SW480 (cell line): ENCODE results near the gene KCNIP3.
"Not testable (repeated sequence)": the region's sequence is repeated elsewhere in the genome, so short reads cannot be mapped to it uniquely, and the experiment has no call there.

Experiments used
- DNase-seq: peaks from one replicate; pipeline ENCODE4 v3.0.0-alpha.2; 2016; ENCODE audit warnings: low spot score

Gene KCNIP3

DNA sequence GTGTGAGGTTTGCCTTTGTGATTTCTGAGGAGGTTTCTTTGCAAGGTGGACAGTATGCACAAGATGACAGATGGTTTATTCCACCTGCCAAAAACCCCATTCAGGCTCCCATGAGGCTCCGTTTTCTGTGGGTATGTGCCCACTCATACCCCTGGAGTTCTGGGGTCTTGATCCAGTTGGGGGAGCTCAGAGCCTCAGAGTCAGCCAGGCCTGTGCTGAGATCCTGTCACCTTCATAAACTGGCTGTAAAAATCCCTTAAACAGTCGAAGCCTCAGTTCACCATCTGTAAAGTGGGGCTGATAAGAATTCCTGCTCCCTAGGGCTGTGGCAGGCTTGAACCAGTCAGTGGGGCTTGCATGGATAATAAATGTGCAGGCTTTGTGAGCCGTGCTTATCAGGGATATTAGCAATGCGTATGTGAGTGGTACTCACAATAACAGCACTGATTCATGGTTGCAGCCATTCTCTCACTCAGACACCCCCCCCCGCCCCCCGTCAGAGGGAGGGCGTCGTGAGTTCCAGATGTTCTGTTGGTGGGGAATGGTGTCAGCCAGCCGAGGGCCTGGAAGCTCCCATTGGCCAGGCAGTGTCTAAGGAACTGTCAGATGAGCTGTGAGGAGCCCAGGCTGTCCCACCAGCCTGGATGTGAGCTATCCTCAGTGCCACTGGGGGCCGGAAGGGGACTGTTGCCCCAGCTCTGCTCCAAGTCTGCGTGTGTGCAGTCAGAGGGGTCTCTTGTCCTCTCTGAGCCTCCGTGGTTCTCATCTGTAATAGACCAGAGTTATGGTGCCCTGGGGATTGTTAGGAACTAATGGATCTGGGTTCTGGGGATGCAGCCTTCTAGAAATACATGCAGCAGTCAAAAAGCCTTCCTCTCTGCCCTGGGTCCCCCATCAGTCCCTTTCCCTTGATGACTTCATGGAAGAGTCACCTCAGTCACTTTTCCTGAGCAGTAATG is 51.7 kb downstream of the KCNIP3 start:
- no peak for DNase-seq

- DNase-seq, result no peak
Measured at GRCh38 chr2:95349568-95350322, 52.6 kb downstream of the KCNIP3 start.

DNA sequence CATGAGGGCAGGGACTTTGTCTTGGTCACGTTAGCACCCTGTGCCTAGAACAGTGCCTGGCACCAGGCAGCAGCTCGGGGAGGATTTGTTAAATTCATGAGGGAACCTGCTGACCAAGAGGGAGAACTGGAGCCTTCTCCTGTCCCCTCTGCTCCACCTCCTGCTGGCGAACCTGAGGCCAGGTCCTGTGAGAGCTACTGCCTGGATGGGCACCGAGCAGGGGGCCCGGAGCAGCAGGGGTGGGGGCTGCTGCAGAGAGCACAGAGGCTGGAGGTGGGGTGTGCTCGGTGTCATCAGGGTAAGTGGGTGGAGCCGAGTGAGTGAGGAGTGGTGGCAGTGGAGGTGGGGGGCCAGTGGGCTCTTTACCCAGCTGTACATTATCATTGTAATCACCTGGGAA is 53.2 kb downstream of the KCNIP3 start:
- DNase-seq, result no peak

GRCh38 chr2:95350774-95351597 is 53.8 kb downstream of the KCNIP3 start:
- no peak for DNase-seq

- DNase-seq, result no peak
Measured at GRCh38 chr2:95351598-95351915, 54.4 kb downstream of the KCNIP3 start.

DNA sequence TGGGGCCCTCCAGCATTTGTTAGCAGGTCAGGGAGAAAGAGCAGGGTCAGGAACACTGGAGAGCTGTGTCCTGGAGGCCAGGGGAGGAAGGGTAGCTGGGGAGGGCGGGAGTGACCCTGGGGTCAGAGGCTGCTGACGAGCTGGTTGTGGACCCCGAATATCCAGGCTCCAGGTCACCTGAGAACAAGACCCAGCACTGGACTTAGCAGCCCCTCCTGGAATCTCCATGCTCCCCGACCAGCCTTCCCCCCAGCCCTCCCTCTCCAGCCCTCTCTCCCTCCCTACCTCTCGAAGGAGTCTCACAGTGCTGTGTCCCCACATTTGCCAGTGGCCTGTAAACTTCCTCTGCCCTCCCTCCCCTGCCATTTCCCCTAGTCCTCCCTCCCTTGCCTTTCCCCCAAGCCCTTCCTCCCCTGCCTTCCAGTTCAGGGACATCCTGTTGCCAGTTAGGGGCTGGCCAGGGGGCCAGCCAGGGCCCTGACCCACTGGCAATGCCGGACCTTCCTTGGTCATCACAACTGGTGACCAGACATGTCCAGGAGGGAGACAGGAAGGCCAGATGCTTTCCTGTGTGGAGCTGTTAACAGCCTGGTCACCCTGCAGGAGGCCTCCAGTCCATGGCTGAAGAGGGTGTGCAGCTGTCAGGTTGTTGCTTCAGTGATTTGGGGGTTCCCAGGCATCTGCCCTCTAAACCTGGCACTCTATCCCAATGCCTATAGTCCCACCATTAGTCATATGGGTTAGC is 55.3 kb downstream of the KCNIP3 start:
- DNase-seq, result no peak

DNA sequence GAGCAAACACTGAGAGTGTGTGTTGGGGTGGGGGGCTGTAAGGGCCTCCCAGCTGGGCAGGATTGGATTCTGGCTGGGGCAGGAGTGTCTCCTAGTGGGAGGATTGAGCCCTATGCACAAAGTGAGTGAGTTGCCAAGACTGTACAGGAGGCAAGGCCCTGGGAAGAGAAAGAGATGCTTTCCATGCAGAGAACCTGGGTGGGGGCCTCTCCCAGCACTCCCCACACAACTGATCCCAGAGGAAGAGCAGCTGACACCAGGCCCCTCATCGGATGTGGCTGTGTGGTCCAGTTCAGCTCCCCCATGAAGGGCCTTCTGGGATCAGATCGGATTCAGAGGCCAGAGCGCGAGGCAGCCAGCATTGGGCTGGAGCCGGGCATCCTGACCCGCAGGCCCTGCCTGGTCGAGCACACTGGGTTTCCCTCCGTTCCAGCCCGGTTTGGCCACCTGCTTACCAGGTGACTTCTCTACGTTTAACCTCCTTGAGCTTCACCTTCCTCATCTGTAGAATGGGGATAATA is 56.0 kb downstream of the KCNIP3 start:
- DNase-seq, result no peak

GRCh38 chr2:95353613-95354468 is 56.7 kb downstream of the KCNIP3 start:
- no peak for DNase-seq

GRCh38 chr2:95354469-95354901 is 57.3 kb downstream of the KCNIP3 start:
- no peak for DNase-seq

- no peak for DNase-seq
Measured at GRCh38 chr2:95354925-95355324, 57.8 kb downstream of the KCNIP3 start.

DNA sequence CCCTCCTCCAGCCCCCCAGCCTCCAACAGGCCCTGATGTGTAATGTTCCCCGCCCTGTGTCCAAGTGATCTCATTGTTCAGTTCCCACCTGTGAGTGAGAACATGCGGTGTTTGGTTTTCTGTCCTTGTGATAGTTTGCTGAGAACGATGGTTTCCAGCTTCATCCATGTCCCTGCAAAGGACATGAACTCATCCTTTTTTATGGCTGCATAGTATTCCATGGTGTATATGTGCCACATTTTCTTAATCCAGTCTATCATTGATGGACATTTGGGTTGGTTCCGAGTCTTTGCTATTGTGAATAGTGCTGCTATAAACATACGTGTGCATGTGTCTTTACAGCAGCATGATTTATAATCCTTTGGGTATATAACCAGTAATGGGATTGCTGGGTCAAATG is 58.3 kb downstream of the KCNIP3 start:
- not testable (repeated sequence) for DNase-seq

DNA sequence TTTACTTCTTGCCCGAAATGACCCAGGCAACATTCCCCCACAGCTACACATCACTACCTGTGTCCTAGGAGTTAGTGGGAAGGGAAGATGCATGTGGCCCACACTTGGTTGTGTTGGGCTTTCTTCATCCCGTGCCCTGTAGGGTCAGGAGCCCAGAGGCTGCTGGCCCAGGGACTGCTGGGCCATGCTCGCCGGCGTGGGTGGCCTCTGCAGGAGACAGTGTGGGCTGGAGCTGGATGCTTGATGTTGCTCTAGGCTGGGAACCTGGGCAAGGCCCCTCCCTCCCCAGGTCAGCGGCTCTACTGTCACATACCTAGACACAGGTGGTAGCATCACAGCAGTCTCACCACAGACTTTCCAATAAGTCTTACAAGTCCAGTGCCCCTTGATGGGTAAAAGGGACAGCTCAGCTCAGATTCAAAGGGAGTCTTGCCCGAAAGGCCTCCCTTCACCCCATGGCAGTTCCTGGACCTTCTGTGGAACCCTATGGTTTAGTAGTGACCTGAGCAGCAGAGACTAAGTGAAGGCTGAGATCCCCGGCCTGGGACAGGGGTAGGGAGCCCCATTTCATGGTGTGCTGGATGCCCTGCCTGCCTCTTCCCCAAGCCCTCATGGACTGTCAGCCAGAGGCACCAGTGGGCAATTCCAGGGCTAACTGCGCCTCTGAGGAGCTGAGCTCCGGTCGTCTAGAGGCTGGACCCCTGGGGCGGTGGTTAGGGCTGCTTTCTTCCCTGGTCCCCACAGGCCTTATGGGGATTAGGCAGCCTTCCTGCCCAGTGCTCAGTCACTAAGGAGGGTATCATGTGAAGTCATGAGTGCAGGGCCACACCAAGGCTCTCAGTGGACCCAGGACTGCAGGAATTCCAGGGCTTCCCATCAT is 59.9 kb downstream of the KCNIP3 start:
- no peak for DNase-seq

- no peak for DNase-seq
Measured at GRCh38 chr2:95357717-95358280, 60.7 kb downstream of the KCNIP3 start.

- no peak for DNase-seq
Measured at GRCh38 chr2:95359031-95359430, 61.9 kb downstream of the KCNIP3 start.

DNA sequence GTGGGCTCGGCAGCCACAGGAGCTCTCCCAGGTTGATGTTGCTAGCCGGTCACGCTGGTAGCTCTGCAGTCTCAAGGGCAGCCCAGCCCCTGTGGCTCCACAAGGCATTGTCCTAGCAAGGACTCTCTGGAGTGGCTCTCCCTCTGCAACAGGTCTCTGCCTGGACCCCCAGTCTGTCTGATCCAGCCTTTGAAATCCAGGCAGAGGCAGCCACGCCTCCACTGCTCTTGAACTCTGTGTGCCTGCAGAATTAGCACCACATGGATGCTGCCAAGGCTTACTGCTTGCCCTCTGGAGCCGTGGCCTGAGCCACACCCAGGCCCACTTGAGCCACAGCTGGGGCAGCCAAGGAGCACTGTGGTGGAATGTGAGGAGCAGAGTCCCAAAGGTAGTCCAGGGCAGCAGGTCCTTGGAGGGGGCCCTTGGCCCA is 62.4 kb downstream of the KCNIP3 start:
- DNase-seq, result no peak

DNA sequence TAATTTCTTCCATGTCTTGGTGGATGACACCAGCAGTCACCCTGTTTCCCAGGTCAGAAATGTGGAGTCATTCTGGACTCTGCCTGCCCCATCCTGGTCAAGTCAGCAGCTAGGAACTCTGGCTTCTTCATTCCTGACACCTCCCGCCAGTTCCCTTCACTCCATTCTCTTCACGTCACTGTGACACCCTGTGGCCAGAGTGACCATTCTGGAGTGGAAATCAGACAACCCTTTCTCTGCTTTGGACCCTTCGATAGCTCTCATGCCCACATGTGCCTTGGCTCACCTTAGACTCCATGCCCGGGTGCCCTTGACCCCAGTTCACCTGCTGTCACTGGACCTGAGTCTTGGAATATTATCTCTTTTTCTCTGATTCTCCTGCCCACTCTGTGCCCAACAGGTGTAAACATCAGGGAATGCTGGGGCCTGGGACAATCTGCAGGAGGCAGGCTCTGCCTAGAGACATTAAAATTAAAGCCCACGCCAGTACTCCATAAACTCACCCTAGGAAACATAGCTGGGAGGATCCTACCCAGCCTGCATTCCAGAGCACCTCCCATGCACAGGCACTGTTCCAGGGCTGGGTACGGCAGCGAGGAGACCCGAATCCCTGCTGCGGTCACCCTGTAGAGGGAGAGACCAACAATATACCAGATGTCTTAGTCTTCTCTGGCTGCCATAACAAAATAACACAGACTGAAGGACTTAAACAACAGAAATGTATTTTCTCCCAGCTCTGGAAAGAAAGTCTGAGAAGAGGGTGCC is 64.3 kb downstream of the KCNIP3 start:
- no peak for DNase-seq

GRCh38 chr2:95362486-95362885 is 65.3 kb downstream of the KCNIP3 start:
- no peak for DNase-seq

DNA sequence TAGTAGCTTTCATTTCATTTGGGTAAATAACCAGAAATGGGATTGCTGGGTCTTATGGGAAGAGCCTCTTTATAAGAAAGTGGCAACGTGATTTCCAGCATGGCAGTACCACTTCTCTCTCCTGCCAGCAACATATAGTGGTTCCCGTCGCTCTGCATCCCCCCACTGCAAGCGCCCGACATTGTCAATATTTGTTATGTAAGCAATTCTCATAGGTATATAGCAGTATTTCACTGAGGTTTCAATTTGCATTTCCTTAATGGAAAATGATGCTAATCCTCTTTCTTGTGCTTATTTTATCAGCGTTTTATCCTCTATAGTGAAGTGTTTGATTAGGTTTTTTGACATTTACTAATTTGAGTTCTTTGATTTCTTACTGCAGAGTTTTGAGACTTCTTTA is 69.4 kb downstream of the KCNIP3 start:
- no peak for DNase-seq
